PFSK-1 (cell line): ENCODE data around the gene MAN2A2.

Source experiments
- FOXP2 ChIP-seq: optimal IDR thresholded peaks from 2 replicates; pipeline ENCODE3; 2011; ENCODE audit warnings: borderline replicate concordance, control low read depth, inconsistent platforms; ENCODE audit not compliant: insufficient read depth; ENCODE audit errors: extremely low read length, extremely low read depth
- TAF1 ChIP-seq: IDR thresholded peaks from 2 replicates; pipeline ENCODE4 v1.6.1; 2012; ENCODE audit warnings: low read length, control low read depth, borderline replicate concordance; ENCODE audit not compliant: insufficient read depth

DNA sequence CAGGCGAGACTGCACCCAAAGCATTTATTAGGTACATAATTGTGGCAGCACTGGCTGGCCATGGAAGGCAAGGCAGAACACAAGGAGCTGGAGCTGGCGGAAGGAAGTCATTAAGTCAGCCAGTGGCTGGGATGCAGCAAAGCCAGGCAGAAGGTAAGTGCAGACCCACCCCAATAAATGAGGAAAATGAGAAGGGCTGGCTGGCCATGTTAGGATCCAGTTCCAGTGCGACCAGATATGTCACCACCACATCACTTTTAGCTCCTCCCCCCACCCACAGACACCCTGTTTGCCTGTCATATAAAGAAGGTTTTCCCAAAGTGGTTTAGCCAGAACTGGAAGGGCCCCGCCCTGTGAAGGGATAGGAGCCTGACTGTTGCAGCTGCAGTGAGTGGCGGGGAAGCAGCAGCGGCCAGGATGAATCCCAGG lies 34.8 kb upstream of the MAN2A2 start, which contains the start of gene FURIN:
- no peak for TF ChIP-seq FOXP2
- TF ChIP-seq TAF1, result no peak
